ENCODE measurements around the gene NME8. TPM values are rescaled to one million over a fixed set of nuclear protein-coding genes. Genes with fewer than 3 reads are reported as not detected.

The NME8 gene
- total and polyA plus RNA-seq, 3 experiments from 2014 or later: not detected

DNA sequence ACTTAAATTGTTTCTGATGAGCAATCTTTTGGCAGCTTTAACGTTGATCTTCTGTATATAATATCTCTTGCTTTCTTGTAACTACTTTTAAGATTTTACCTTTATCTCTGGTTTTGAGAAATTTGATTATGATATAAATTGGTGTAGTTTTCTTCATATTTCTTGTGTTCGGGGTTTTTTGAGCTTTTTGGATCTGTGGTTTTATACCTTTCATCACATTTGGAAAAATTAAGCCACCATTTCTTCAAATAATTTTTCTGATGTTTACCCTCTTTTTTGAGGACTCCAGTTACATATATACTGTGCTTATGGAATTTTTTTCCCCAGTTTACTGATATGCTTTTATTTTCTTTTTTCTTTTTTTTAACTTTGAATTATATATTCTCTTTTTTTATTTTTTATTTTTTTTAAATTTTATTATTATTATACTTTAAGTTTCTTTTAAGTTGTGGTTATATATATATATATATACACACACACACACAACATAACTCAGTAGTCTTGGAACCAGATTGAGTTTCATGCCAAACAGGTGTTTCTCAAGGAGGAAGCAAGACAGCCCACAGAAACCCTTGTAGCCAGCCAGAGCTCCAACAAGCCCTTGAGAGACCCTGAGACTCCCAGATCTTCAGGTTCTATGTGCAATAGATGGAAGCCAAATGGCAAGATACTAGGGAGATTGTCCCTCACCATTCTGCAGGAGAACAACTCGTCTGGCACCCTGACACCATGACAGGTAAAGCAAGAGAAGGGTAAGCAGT lies 27.5 kb upstream of the NME8 start:
- no peaks in the 10 kb centered on the region for H3K9me3 ChIP-seq (ENCODE audit: low read length)
- ChIA-PET POLR2A (no interaction called here), CTCF (interaction anchor here (2.7 kb wide), 1 partner anchor 13 kb away, joined by 7 read pairs; no protein-coding TSS in a partner anchor)
- H3K4me3 ChIP-seq (ENCODE audit: low read length): no peak overlapping the region
- no peaks in the 10 kb centered on the region for H3K27me3 ChIP-seq (ENCODE audit: insufficient read depth, low read length, poor library complexity, severe bottlenecking)
- no peaks in the 10 kb centered on the region for H3K4me1 ChIP-seq (ENCODE audit: insufficient read depth, low read length)
- Mint-ChIP-seq H3K4me1 (peaks cover 0 to 8% (median 2%) of the 10 kb centered on the region in 3 donors), H3K36me3 (no peaks in the 10 kb centered on the region), H3K27ac (no peak overlapping the region), H3K9me3 (peaks cover 0 to 1% (median 0%) of the 10 kb centered on the region in 5 donors), H3K27me3 (peaks cover 4 to 16% of the 10 kb centered on the region in 2 donors), H3K4me3 (no peak overlapping the region)
- H3K36me3 ChIP-seq (ENCODE audit: insufficient read depth, low read length): no peaks in the 10 kb centered on the region
- H3K27ac ChIP-seq (ENCODE audit: low read depth, low read length): no peak overlapping the region
- no peak for DNase-seq

DNA sequence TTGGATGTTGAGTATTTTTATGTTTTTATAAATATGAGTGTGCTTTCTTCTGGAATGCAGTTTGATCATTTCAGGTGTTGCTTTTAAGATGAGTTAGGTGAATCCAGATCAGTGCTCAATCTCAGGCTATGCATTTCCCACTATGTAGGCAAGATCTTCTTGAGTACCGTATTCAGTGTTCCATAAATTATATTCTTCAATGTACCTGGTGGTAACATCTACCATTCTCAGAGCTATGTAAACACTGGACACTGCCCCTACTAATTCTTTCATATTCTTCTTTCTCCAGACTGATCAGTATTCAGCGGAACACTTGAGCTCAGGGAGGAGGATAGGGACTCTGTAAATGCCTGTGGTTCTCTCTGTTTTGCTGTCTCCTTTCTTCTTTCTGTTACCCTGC lies 25.5 kb upstream of the NME8 start:
- H3K9me3 ChIP-seq (ENCODE audit: low read length): no peaks in the 10 kb centered on the region
- ChIA-PET CTCF (no interaction called here), POLR2A (no interaction called here)
- peaks cover 5 to 23% of the 10 kb centered on the region in 2 donors for H3K27me3 Mint-ChIP-seq
- DNase-seq: no peak
- H3K27ac Mint-ChIP-seq: no peak overlapping the region
- no peaks in the 10 kb centered on the region for H3K36me3 ChIP-seq (ENCODE audit: insufficient read depth, low read length)
- no peaks in the 10 kb centered on the region for H3K4me1 ChIP-seq (ENCODE audit: insufficient read depth, low read length)
- H3K27me3 ChIP-seq (ENCODE audit: insufficient read depth, low read length, poor library complexity, severe bottlenecking): no peaks in the 10 kb centered on the region
- H3K36me3 Mint-ChIP-seq: no peaks in the 10 kb centered on the region
- no peak overlapping the region for H3K4me3 Mint-ChIP-seq
- no peak overlapping the region for H3K4me3 ChIP-seq (ENCODE audit: low read length)
- peaks cover 0 to 8% (median 2%) of the 10 kb centered on the region in 3 donors for H3K4me1 Mint-ChIP-seq
- H3K27ac ChIP-seq (ENCODE audit: low read depth, low read length): no peak overlapping the region
- H3K9me3 Mint-ChIP-seq: peaks cover 0 to 1% (median 0%) of the 10 kb centered on the region in 5 donors

DNA sequence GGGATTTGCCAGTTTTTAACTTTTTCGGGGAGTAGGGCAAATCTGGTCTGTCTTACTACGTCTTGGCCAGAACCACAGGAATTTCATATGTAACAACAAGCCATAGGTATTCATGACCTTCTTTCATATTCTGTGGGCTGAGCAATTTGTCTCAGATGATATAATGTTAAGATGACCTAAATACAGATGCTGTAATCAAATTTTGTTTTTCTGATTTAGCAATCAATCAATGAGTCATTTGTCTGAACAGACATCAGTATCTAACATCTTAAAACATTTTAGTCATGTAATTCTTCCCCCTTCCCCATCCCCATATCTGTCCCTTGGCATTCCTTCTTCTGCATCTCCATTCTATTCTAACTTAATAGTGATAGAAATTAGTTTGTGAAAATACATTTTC lies 24.8 kb upstream of the NME8 start:
- peaks cover 0 to 8% (median 2%) of the 10 kb centered on the region in 3 donors for H3K4me1 Mint-ChIP-seq
- H3K27me3 Mint-ChIP-seq: peaks cover 5 to 23% of the 10 kb centered on the region in 2 donors
- CTCF ChIA-PET: no interaction called here
- POLR2A ChIA-PET: no interaction called here
- Histone ChIP-seq H3K27me3 (ENCODE audit: insufficient read depth, low read length, poor library complexity, severe bottlenecking) (no peaks in the 10 kb centered on the region), H3K36me3 (ENCODE audit: insufficient read depth, low read length) (no peaks in the 10 kb centered on the region), H3K27ac (ENCODE audit: low read depth, low read length) (no peak overlapping the region), H3K9me3 (ENCODE audit: low read length) (no peaks in the 10 kb centered on the region), H3K4me1 (ENCODE audit: insufficient read depth, low read length) (no peaks in the 10 kb centered on the region), H3K4me3 (ENCODE audit: low read length) (no peak overlapping the region)
- DNase-seq: no peak
- H3K9me3 Mint-ChIP-seq: peaks cover 0 to 1% (median 0%) of the 10 kb centered on the region in 5 donors
- no peak overlapping the region for H3K4me3 Mint-ChIP-seq
- no peaks in the 10 kb centered on the region for H3K36me3 Mint-ChIP-seq
- no peak overlapping the region for H3K27ac Mint-ChIP-seq

DNA sequence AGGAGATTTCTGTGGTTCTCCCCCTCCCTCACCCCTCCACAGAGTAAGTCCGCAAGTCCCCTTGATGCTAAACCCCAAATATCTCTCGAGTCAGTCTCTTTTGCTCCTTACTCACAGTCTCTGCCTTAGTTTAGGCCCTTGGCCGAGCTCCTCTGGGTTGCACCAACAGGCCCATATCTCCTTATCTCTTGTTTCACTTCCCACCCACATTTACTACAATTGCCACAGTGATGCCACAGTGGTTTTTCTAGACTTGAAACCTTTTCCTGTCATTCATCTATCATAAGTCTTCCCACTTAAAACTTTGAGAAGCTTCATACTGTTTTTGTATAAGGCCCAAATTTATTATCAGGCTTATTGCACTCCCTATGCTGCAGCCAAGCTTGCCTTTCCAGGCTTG lies 23.4 kb upstream of the NME8 start:
- ChIA-PET POLR2A (no interaction called here), CTCF (no interaction called here)
- H3K9me3 ChIP-seq (ENCODE audit: low read length): no peaks in the 10 kb centered on the region
- Mint-ChIP-seq H3K4me1 (peaks cover 0 to 8% (median 2%) of the 10 kb centered on the region in 3 donors), H3K27me3 (peaks cover 9 to 30% of the 10 kb centered on the region in 2 donors), H3K4me3 (no peak overlapping the region), H3K9me3 (peaks cover 0 to 1% (median 0%) of the 10 kb centered on the region in 5 donors), H3K36me3 (no peaks in the 10 kb centered on the region), H3K27ac (no peak overlapping the region)
- no peak overlapping the region for H3K4me3 ChIP-seq (ENCODE audit: low read length)
- H3K4me1 ChIP-seq (ENCODE audit: insufficient read depth, low read length): no peaks in the 10 kb centered on the region
- DNase-seq: no peak
- H3K36me3 ChIP-seq (ENCODE audit: insufficient read depth, low read length): no peaks in the 10 kb centered on the region
- no peaks in the 10 kb centered on the region for H3K27me3 ChIP-seq (ENCODE audit: insufficient read depth, low read length, poor library complexity, severe bottlenecking)
- no peak overlapping the region for H3K27ac ChIP-seq (ENCODE audit: low read depth, low read length)

DNA sequence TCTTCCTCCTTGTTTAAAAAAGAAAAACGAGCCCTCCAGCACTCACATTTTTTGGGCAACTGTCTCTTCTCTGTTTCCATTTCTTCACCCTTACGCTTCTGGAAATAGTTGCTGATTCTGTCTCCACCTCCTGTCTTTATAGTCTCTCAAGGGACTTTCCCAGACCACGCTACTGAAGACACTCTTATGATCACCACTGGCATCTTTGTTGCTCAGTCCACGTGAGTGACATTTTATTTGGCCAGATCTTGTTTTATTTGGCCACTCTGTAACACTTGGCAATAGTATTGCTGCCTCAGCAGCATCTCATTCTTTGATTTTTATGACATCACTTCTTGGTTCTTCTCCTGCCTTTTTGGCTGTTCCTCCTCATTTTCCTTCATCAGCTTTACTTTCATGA lies 21.6 kb upstream of the NME8 start:
- no peaks in the 10 kb centered on the region for H3K9me3 ChIP-seq (ENCODE audit: low read length)
- no peak overlapping the region for H3K27ac ChIP-seq (ENCODE audit: low read depth, low read length)
- H3K4me3 ChIP-seq (ENCODE audit: low read length): no peak overlapping the region
- ChIA-PET POLR2A (no interaction called here), CTCF (no interaction called here)
- Mint-ChIP-seq H3K9me3 (peaks cover 0 to under 1% (median 0%) of the 10 kb centered on the region in 5 donors), H3K27ac (no peak overlapping the region), H3K4me1 (peaks cover 0 to 8% (median 2%) of the 10 kb centered on the region in 3 donors), H3K27me3 (peaks cover 5 to 31% of the 10 kb centered on the region in 2 donors), H3K4me3 (no peak overlapping the region), H3K36me3 (no peaks in the 10 kb centered on the region)
- DNase-seq: no peak
- no peaks in the 10 kb centered on the region for H3K27me3 ChIP-seq (ENCODE audit: insufficient read depth, low read length, poor library complexity, severe bottlenecking)
- no peaks in the 10 kb centered on the region for H3K36me3 ChIP-seq (ENCODE audit: insufficient read depth, low read length)
- H3K4me1 ChIP-seq (ENCODE audit: insufficient read depth, low read length): no peaks in the 10 kb centered on the region

DNA sequence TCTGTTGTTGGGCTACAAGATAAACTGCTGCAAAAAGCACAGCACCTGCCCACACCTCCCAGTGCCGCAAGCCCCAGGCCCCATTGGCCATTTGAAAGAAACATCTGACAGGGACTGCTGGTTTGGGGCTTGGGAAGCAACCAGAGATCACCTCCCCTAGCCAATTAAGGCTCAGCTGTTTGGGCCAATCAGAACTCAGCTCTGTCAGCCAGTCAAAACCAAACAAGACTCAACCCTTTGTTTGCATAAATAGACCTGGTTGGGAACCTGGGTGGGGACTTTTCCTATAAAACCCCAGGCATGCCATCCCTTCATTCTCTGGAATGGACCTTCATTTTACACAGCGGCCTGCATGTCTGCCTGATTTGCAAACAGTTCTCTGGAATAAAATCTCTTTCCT lies 17.2 kb upstream of the NME8 start:
- ChIA-PET CTCF (no interaction called here), POLR2A (no interaction called here)
- H3K4me1 ChIP-seq (ENCODE audit: insufficient read depth, low read length): no peaks in the 10 kb centered on the region
- no peaks in the 10 kb centered on the region for H3K36me3 Mint-ChIP-seq
- DNase-seq: no peak
- H3K9me3 ChIP-seq (ENCODE audit: low read length): no peaks in the 10 kb centered on the region
- no peak overlapping the region for H3K4me3 ChIP-seq (ENCODE audit: low read length)
- H3K27ac Mint-ChIP-seq: no peak overlapping the region
- no peaks in the 10 kb centered on the region for H3K36me3 ChIP-seq (ENCODE audit: insufficient read depth, low read length)
- no peaks in the 10 kb centered on the region for H3K27me3 ChIP-seq (ENCODE audit: insufficient read depth, low read length, poor library complexity, severe bottlenecking)
- no peak overlapping the region for H3K27ac ChIP-seq (ENCODE audit: low read depth, low read length)
- H3K9me3 Mint-ChIP-seq: no peaks in the 10 kb centered on the region
- no peak overlapping the region for H3K4me3 Mint-ChIP-seq
- H3K4me1 Mint-ChIP-seq: peaks cover 5 to 11% (median 7%) of the 10 kb centered on the region in 3 donors
- H3K27me3 Mint-ChIP-seq: peaks cover 10 to 25% of the 10 kb centered on the region in 2 donors

DNA sequence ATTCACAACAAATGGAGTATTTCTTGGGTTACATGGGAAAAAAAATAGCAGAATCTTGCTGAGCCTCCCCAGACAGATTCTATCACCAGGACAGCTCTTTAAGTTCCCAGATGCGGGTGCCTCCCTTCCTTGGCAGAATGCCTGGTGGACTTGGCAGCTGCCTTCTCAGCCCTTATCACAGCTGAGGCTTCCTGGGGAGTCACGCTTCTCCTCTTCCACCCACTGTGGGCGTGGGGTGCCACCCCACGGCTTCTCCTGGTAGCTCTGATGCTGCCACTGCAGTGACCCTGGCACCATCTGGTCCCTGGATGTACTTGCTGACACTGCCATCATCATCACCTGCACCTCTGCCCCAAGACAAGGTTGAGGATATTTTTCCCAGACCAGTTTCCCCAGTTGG lies 16.2 kb upstream of the NME8 start:
- H3K36me3 ChIP-seq (ENCODE audit: insufficient read depth, low read length): no peaks in the 10 kb centered on the region
- Mint-ChIP-seq H3K9me3 (no peaks in the 10 kb centered on the region), H3K4me1 (peaks cover 5 to 11% (median 7%) of the 10 kb centered on the region in 3 donors), H3K4me3 (no peak overlapping the region), H3K27ac (no peak overlapping the region), H3K27me3 (peaks cover 8 to 22% of the 10 kb centered on the region in 2 donors), H3K36me3 (no peaks in the 10 kb centered on the region)
- H3K4me3 ChIP-seq (ENCODE audit: low read length): no peak overlapping the region
- no peaks in the 10 kb centered on the region for H3K9me3 ChIP-seq (ENCODE audit: low read length)
- H3K27me3 ChIP-seq (ENCODE audit: insufficient read depth, low read length, poor library complexity, severe bottlenecking): no peaks in the 10 kb centered on the region
- no peak overlapping the region for H3K27ac ChIP-seq (ENCODE audit: low read depth, low read length)
- ChIA-PET CTCF (no interaction called here), POLR2A (no interaction called here)
- H3K4me1 ChIP-seq (ENCODE audit: insufficient read depth, low read length): no peaks in the 10 kb centered on the region
- DNase-seq: no peak

DNA sequence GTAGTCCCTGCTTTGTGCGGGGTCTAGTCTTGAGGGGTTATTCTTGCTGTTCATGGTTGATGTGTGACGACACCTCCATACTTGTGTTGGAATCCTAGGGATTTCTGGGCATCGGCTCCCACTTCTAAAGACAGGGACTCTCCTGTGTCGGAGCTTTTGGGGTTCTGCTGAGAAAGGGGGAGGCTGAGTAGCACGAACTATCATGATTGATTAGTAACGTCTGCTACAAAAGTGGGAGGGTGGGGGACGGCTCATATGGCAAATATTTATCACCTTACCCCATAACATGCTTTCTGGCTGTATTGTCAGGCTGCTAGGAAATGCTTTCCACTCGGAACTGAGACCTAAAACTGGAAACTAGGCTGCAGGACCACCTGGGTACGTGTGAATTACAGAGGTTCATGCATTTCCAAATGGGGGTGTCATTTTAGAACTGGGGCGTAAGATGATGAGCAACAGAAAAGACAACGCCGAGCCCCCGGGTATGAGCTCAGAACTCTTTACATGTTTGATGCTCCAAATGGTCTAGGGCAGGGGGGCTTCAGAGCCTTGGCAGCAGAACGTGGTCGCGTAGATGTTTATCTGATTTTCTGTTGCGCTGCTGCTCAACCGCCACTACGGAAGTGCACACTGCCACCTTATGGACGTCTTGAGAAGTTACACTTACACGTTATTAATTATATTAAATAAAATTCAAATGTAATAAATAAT lies 15.1 kb upstream of the NME8 start:
- H3K9me3 Mint-ChIP-seq: no peaks in the 10 kb centered on the region
- peak overlapping the region in 2 of 8 donors; percentile 29 to 53 for H3K27ac Mint-ChIP-seq
- Histone ChIP-seq H3K9me3 (ENCODE audit: low read length) (no peaks in the 10 kb centered on the region), H3K36me3 (ENCODE audit: insufficient read depth, low read length) (no peaks in the 10 kb centered on the region), H3K27me3 (ENCODE audit: insufficient read depth, low read length, poor library complexity, severe bottlenecking) (no peaks in the 10 kb centered on the region), H3K4me3 (ENCODE audit: low read length) (peak overlapping the region; percentile 44), H3K4me1 (ENCODE audit: insufficient read depth, low read length) (no peaks in the 10 kb centered on the region), H3K27ac (ENCODE audit: low read depth, low read length) (no peak overlapping the region)
- ChIA-PET CTCF (interaction anchor here (1.1 to 1.2 kb wide), 2 partner anchors 12 to 84 kb away, joined by 4 to 7 read pairs; no protein-coding TSS in a partner anchor), POLR2A (no interaction called here)
- no peaks in the 10 kb centered on the region for H3K36me3 Mint-ChIP-seq
- peaks cover 5 to 11% (median 7%) of the 10 kb centered on the region in 3 donors for H3K4me1 Mint-ChIP-seq
- DNase-seq: peak; percentile 3 to 49 (median 14)
- H3K27me3 Mint-ChIP-seq: peaks cover 8 to 21% of the 10 kb centered on the region in 2 donors
- peak overlapping the region; percentile 72 to 86 (median 82) for H3K4me3 Mint-ChIP-seq
